ENCODE data around the gene ISYNA1.

DNA sequence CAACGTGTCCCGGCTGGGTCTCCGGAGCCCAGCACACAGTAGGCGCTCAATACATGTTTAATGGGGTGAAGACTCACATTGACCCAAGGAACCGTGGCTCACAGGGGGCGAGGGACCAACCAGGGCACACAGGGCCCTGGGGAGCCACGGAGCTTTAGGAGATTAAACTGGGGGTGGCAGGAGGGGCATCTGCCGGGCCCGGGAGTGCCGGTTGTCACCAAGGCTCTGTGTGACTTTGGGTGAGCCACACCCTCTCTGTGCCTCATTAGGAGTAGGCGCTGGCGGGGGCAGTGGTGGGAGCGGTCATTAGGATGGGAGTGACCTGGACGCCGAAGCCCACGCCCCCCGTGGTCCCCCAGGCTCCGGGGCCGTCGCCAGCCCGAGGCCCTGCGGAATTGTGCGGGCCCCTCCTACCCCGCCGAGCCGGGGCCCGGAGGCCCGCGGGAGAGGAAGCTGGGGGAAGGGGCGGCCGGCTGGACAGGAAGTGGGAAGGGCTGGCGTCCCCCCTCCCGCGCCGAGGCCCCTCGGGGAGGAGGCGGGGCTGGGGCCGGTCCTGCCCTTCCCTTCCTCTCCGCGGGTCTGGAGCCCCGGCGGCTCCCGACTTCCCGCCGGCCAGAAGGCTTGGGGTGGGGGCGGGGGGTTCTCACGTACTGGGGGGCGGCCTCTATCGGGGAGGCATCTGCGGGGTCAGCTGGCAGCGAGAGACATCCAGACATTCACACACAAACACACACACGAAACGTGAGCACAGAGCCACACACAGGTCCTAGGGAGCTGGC lies 20.5 kb downstream of the ISYNA1 start:
- TF ChIP-seq, protein P1, sequence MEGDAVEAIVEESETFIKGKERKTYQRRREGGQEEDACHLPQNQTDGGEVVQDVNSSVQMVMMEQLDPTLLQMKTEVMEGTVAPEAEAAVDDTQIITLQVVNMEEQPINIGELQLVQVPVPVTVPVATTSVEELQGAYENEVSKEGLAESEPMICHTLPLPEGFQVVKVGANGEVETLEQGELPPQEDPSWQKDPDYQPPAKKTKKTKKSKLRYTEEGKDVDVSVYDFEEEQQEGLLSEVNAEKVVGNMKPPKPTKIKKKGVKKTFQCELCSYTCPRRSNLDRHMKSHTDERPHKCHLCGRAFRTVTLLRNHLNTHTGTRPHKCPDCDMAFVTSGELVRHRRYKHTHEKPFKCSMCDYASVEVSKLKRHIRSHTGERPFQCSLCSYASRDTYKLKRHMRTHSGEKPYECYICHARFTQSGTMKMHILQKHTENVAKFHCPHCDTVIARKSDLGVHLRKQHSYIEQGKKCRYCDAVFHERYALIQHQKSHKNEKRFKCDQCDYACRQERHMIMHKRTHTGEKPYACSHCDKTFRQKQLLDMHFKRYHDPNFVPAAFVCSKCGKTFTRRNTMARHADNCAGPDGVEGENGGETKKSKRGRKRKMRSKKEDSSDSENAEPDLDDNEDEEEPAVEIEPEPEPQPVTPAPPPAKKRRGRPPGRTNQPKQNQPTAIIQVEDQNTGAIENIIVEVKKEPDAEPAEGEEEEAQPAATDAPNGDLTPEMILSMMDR (IDR thresholded peaks at IDR 0.05; ENCODE audit: insufficient read depth, low read depth, low read length), result no peak
- TF ChIP-seq EZH2 (IDR thresholded peaks at IDR 0.05; ENCODE audit: insufficient read depth, low read length), result no peak

Data from astrocyte (in vitro differentiated cells and primary cell).